HG02642 (cell line): ENCODE data around the gene RHEBL1.
"Not testable (repeated sequence)": the region's sequence is repeated elsewhere in the genome, so short reads cannot be mapped to it uniquely, and the experiment has no call there.

ENCODE experiments used
- ATAC-seq: cut with Tn5 transposase; IDR thresholded peaks from one replicate; pipeline ENCODE4 v1.9.1; 2021; ENCODE audit warnings: mild to moderate bottlenecking; ENCODE audit not compliant: unreplicated experiment, poor library complexity

Gene RHEBL1

DNA sequence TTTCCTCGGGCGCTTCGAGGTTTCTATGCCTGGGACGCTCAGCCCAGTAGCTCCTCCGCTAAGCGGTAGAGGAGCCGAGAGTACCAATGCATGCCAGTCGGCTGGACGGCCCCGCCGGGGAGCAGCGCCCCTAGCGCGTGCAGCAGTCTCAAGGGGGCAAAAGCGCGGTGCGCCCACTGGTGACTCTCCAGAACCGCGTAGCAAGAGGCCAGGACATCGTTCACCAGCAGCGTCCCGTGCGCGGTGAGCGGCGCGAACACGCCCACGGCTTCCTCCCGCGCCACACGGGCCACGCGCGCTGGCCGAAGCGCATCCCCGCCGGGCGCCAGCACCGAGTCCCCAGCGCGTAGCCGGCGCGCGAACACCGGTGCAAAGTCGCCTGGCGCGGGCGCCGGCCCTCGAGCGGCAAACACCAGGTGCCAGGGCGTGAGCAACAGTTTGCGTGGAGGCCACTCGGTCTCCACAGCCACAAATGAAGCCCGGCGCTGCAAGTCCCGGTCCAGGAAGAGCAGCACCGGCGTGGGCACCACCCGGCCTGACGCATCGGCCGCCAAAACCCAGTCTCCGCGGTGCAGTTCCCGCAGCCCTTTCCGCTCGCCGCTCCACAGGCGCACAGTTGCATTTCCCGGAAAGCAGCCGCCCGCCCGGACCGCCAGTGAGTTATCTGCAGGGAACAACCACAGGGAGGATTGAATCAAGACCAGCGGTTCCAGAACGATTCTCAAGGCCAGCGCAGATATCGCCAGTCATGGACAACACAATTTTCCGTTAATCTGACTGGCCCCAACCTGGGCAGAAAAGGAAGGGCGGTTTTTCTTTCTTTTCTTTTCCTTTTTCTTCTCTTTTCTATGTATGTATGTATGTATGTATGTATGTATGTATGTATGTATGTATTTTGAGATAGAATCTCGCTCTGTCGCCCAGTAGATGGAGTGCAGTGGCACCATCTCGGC, 20.3 kb upstream of the RHEBL1 start:
- no peak for ATAC-seq

DNA sequence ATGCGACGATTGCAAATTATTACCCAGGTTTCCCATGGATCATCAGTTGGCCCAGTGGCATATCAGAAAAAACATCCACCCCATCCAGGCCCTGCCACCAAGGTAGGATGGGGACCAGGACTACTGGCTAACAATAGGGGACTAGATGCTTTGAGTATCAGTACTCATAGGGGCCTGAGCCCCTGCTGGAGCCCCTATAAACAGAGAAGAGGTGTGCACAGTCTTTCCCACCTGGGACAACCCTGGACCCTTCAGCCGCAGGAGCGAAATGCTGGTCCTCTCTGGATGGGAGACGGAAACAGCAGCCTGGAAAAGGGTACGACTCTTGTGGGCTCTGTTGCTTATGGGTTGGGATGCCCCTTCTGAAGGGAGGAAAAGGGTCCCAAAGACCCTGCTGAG, 19.2 kb upstream of the RHEBL1 start:
- no peak for ATAC-seq

DNA sequence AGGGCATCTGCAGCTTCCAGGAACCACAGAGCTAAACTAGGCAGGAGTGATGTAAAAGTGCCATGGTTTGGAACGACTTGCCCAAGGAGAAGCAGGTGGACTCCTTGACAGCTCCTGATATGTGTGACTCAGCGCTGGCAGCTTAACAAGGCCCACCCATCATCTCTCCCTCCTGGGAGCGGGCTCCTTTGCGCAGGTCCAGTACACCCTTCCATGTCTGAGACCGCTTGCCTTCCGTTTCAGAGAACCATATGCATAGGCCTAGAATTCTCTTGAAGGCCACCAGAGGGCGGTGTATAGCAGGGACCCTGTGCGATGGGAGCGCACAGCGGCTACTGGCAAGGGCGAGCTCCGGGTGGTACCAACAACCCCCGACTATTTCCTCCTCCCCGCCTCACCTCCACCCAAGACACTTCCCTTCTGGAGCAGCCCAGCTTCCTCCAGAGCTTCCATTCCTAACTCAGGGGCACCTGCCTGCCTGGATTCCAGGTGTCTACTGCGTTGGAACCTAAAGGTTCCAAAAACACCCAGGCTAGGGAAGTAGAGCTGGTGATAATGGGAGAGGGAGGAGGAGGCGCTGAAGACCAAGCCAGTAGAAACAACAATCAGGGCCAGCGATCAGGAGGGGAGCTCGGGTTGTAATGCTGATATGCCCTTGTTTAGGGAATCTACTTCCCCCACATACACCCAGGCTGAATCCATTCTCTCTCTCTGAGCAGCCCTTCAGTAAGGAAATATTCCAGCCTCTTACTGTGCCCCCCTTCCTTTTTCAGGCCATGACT, 18.6 kb upstream of the RHEBL1 start:
- ATAC-seq: peak; percentile 83

DNA sequence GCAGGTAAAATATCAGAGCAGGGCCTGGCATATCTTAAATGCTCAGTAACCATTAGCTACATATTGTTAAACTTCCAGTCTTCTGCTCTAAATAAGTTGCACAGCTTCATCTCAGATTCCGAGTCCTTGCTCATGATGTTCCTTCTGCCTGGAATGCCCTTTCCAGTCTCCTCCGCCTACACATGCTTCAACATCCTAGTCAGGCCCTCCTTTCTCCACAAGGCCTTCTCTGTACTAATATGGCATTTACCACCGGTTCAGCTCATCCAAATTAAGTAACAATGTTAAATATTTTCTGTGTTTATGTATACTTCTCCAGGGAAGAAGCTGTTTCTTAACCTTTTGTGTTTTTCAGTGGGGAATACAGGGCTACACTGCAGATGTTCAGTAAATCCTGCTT, 16.3 kb upstream of the RHEBL1 start:
- no peak for ATAC-seq

DNA sequence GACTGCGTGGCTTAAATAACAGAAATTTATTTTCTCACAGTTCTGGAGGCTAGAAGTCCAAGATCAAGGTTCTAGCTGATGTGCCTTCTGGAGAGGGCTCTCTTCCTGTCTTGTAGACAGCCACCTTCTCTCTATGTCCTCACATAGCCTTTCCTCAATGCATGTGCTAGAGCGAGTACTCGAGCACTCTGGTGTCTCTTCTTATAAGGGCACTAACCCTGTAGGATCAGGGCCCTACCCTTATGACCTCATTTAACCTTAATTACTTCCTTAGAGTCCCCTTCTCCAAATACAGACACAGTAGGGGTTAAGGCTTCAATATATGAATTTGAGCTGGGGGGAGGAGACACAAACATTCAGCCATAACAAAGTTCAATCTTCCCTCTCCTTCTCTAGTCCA, 14.7 kb upstream of the RHEBL1 start:
- ATAC-seq: no peak

DNA sequence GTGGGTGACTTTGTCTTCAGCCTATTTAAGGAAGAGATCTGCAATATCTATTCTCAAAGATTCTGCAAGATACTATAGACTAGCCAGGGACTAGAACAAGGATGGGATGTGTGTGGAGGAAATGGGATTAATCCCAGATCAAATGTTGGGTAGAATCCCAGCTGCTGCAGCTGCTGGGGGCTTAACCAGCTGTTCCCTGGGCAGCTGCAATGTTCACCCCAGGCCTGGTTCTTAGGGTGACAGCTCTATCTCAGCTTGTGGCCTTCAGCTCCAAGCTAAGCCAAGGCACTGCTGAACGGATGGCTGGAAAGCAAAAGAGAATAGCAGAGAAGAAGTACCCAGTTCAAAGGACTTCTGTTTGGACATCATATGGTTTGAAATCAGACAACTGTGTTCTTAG, 10.0 kb upstream of the RHEBL1 start:
- no peak for ATAC-seq

DNA sequence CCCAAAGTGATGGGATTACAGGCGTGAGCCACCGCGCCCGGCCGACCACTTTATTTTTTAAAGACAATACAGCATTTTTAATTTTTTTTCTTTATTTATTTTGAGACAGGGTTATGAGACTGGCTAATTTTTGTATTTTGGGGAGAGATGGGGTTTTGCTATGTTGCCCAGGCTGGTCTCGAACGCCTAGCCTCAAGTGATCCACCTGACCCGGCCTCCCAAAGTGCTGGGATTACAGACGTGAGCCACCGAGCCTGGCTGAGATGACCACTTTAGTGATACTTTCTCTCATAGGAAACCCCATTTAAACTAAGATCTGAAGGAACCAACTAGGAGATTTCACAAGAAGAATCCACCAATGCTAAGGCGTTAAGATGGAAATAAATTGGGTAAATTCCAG, 1.2 kb upstream of the RHEBL1 start:
- no peak for ATAC-seq

DNA sequence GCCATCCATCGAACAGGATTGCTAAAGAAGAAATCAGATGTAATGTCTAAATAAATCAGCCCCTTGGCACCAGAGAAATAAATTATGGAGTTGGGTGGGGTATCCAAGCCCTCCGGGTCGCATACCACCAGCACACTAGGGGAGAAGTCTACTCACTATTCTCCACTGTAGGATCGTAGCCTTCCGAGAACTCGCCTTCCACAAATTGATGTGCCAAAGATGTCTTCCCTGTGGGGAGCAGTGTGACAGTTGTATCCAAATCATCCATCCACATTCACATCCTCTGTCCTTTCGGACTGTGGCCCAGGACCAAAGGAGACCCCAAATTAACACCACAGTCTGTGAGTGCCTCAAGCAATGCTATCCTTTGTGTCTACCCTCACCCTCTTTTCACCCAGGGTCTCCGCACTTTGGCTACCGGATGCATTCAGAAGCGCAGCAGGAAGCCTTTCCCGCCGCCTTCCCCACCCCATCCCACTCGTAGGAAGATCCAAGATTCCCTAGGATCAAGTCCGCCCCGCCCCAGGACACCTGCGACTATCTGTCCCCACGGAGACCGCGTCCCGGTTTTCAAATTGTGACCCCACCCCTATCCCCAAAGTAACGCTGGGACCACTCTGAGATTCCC, 786 bp downstream of the RHEBL1 start:
- ATAC-seq: no peak

DNA sequence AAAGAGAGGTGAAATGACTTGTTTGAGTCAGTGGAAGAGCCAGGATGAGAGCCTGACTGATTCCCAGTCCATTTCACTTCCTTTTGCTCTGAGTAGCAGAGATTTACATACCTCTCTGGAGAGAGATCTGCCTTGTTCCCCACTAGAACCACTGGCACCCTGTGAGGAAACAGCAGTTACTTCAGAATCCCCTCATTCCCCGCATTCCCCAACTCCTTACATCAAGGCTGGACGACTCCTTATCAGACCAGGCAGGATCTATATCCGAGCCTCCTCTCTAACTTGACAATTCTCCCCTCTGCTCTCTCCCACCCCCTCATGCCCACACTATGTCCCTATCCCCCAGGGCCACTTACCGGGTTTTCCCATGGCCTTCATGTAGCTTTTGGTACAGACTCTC, 3.7 kb downstream of the RHEBL1 start:
- no peak for ATAC-seq

DNA sequence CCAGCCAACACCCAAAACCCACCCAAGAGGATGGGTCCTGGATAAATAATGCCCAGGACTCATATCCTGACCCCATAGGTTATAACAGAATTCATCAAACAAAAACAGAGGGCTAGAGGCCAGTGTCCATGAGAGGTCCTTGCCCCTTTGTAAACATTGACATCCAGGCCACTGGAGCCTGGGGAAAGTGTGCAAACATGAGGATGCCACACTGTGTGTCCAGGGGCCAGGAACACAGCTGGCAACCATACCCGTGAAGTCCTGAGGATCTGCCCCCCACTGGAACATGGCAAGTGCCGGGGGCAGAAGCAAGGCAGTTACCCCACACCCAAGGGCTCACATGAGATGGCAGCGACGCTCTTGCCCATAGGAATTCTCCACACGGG, 5.0 kb downstream of the RHEBL1 start:
- ATAC-seq: no peak

DNA sequence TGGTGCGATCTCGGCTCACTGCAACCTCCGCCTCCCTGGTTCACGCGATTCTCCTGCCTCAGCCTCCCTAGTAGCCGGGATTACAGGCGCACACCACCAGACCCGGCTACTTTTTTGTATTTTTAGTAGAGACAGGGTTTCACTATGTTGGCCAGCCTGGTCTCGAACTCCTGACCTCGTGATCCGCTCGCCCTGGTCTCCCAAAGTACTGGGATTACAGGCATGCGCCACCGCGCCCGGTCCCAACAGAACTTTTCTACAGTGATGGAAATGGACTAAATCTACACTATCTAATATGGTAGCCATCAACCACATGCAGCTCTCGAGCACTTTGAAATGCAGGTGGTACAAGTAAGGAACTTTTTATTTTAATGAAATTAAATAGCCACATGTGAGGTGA, 7.9 kb downstream of the RHEBL1 start:
- not testable (repeated sequence) for ATAC-seq

DNA sequence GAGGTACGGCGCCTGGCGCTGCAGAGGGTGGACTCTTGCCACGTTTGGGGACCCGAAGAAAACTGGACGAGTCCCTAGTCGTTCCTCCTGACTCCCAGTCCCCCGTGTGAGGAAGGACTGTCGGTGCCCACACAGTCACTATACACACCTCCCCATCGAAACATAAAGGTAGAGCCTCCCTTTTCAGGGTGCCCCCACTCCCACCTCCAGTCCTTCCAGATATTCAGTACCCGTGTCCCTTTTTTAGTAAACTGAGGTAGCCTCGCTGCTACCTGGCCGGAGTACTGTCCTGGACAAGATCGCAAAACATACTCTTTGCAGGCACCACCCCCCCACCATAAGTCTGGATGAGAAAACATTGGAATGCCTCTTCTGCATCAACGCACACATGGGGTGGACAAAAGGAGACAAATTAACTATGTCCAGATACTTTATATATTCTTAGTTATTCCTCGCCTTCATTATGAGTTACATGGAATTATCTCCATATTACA, 8.6 kb downstream of the RHEBL1 start:
- ATAC-seq: peak; percentile 1

DNA sequence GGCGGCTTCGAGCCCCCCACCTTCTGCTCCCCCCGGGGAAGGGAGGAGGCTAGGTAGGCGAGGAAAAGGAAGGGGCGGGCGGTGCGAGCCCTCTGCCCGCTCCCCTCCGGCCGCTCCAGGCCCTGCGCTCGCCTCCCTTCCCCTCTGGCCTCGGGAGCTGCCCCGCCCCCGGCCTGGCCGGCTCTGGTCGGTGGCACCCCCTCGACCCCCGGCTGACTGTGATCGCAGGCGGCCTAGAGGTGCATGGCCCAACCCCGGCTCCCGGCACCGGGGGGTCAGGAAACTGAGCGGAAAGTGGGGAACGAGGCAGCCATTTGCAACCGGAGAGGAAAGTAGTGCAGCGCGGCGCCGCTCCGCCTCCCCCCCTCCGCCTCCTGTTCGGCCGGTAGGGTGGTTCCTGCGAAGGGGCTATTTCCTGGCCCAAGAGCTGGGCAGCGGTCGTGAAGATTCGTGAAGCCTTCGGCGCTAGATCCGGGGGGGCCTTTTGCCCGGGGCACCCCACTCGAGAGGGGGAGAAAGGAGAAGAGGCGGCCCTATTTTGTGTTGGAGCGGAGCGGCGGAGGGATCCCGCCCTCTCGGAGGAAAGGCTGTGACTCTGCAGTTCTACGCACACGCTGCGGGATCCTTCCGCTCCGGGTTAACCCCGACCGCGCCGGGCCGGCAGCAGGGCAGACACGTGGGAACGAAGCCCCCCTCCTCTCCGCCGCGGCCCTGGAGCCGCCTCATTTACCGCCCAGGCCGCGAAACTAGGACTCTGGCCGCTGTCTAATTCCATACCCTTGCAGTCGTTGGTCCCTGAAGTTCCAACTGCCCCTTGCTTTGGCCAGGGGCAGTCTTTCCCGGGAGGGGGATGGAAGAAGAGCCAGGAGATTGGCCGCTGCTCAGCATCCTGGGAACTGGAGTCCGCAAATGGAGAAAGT, 9.3 kb downstream of the RHEBL1 start, which contains the start of gene KMT2D:
Gene KMT2D, minus strand, starts transcription at position 558 of the 920 bp plus-strand sequence. CDS start 5,470 bp downstream, outside the sequence.
- peak; percentile 58 for ATAC-seq

DNA sequence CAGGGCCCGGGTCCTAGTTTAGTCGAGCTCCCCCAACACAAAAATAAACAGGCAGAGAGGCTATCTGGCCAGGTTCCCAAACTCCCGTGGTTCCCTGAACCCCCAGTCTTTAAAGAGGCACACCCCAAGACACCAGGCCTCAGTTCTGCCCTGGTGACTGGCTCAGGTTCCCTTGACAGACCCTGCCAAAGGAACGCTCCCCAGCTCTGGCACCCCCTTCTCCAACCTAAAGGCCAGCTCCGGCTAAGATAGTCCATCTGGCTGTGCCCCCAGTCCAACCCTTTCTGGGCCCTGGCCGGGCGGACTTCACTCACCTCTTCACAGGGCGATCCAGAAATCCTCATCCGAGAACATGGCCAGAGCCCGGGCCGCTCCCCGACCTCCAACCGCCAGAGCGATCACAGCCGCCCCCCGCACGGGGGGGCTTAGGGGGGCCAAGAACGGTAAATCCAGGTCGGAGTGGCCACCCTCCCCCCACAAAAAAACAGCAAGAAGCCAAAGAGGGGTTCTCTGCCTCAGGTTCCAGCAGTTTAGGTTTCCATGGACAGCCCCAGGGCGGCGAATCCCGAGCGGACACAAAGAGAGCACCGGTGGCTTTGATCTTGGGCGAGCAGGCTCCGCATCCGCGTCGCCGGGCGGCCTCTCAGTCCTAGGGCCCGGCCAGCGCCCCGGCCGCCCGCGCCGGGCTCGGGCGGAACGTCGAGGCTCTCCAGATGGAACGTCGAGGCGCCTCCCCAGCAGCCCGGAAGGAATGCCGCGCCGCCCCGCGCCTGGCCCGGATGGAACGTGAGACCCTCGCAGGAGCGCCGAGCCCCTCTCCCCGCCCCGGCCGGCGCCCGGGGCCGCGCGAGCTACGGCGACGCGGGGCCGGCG, 10.2 kb downstream of the RHEBL1 start:
- ATAC-seq: peak; percentile 26

DNA sequence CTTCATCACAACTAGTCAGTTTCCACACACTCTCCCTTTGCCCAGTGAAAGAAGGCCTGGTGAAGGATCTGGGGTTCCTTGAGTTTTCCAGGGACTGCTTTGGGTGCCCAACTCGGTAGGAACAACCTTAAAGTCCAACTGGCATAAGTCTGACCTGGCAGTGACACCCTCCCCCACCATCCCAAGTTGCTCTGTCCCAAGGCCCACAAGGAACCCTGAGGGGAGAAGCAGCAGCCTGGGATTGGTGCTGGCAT, 10.8 kb downstream of the RHEBL1 start:
- no peak for ATAC-seq

DNA sequence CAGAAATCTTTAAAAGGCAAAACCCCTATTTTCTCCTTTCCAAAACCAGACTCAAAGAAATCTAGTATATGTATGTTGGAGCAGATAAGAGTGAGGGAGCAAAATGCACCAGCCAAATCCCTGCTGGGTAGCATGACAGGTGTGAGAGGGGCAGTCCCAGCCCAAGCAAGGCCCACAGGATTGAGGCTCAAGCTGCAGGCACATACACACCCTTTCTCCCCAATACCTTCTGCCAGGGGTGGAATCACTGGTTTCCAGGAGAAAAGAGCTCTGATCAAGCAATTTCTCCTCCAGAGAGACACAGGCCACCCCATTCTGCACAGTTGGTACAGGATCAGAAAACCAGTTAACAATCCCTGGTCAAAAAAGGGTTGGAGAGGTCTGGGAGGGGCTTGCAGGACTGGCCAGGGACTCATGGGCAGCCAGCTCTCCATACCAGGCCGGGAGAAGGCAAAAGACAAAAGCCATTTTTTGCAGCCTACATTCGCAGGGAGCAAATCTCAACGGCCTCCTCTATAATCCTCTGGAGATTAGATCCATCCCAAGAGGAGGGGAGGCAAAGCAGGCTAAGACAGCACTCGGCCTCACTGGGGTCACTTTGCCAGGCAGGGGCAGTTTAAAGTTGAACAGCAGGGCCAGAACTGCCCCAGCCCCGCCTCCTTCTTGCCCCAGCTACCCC, 11.3 kb downstream of the RHEBL1 start:
- no peak for ATAC-seq

DNA sequence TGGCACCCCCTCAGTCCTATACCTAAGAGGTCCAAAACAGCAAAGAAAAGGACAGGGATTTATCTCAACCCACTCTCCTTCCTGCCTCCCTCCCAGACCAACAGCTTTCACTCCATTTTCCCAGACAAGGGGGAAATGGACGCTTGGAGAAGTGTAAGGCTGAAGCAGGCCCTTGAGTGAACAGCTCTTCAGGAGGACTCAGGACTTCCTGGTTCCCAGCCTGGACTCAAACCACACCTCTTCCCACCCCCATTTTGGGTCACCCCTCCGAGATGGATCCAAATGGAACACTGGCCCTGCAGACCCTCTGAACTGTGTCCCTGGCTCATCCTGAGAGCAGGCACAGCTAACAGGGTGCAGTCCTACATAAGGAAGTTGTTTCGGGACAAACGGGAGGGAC, 11.9 kb downstream of the RHEBL1 start:
- ATAC-seq: no peak

DNA sequence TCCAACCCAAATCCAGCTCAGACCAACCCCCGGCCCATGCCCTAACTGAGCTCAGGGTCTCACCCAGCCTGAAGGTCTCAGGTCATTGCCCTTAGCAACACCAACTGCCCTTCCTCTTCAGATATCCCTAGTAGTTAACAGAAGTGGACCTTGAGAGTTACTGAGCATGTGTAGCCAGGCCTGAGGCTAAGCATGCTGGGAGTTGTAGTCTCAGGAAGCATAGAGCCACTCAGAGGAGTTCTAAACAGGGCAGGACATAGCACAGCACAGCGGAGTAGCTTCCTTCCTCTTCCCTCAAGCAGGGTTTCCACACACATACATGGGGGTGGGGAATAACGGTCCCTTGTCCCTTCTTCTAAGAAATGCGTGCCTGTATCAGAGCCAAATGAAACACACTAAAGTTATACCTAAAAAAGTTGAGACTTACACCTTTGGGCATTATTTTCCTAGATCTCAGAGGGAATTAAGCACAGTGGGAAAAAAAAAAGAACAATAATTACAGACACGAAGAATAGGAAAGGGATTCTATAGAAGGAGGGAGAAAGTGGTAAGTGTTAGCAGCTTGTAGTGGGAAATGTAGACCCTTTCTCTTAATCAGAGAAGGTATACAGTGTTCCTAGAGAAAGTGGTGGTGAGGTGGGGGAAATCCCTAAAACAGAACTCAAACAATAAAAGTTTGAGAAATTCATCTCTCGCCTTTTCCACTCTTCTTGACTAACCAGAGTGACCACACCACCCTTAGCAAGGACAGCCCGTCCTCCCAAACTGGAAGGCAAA, 13.6 kb downstream of the RHEBL1 start:
- peak; percentile 56 for ATAC-seq
